Activated naive CD4-positive, alpha-beta T cell treated with anti-CD3 and anti-CD28 coated beads, Interleukin-2, amount 10 ng/mL, durations not matched to agents 7 days and 5 days (primary cell): ENCODE results near the gene DENND10.
A peak's percentile ranks its signal among the peaks of the same experiment; 100 is the strongest.
"Not testable (repeated sequence)": the region's sequence is repeated elsewhere in the genome, so short reads cannot be mapped to it uniquely, and the experiment has no call there.

Experiments
- CTCF ChIA-PET: fragments of 350-600 bp; sonication (Branson Sonifier 250); formaldehyde crosslinking; loops from one replicate; lab custom pipeline; 2021; ENCODE audit warnings: antibody characterized with exemption; lab: Charles Lee
- DNase-seq: peaks from one replicate; pipeline ENCODE4 v3.0.0-alpha.2; 2020
- H3K27ac Mint-ChIP-seq: one replicate; pipeline ENCODE4 v1.8.0; 2021; ENCODE audit warnings: mild to moderate bottlenecking, moderate library complexity, mixed read lengths
- H3K27me3 Mint-ChIP-seq: one replicate; pipeline ENCODE4 v1.8.0; 2021; ENCODE audit warnings: mild to moderate bottlenecking, mixed read lengths
- H3K36me3 Mint-ChIP-seq: one replicate; pipeline ENCODE4 v1.8.0; 2021; ENCODE audit warnings: mixed read lengths
- H3K4me1 Mint-ChIP-seq: one replicate; pipeline ENCODE4 v1.8.0; 2021; ENCODE audit warnings: mixed read lengths
- H3K4me3 Mint-ChIP-seq: one replicate; pipeline ENCODE4 v1.8.0; 2021; ENCODE audit warnings: mild to moderate bottlenecking, moderate library complexity, mixed read lengths
- H3K9me3 Mint-ChIP-seq: one replicate; pipeline ENCODE4 v1.8.0; 2021; ENCODE audit warnings: mixed read lengths

The DENND10 gene

DNA sequence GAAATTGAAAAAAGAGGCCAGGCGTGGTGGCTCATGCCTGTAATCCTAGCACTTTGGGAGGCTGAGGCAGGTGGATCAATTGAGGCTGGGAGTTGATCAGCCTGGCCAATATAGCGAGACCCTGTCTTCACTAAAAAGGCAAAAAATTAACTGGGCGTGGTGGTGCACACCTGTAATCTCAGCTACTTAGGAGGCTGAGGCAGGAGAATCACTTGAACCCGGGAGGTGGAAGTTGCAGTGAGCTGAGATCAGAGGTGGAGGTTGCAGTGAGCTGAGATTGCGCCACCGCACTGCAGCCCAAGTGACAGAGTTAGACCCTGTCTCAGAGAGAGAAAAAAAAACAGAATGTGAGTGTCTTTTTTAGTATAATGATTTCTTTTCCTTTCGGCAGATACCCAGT is 2.0 kb downstream of the DENND10 start:
- H3K9me3 Mint-ChIP-seq, CTCF ChIA-PET, H3K27ac Mint-ChIP-seq, DNase-seq: not testable (repeated sequence)
- Mint-ChIP-seq H3K36me3 (peaks cover 17% of the 10 kb centered on the region), H3K27me3 (peaks cover 19% of the 10 kb centered on the region), H3K4me1 (peaks cover 36% of the 10 kb centered on the region), H3K4me3 (peak overlapping the region; percentile 78)

GRCh38 chr10:119107106-119107505 is 3.2 kb downstream of the DENND10 start:
- H3K4me3 Mint-ChIP-seq, DNase-seq, CTCF ChIA-PET, H3K27me3 Mint-ChIP-seq, H3K27ac Mint-ChIP-seq, H3K9me3 Mint-ChIP-seq: not testable (repeated sequence)
- Mint-ChIP-seq H3K4me1 (peaks cover 31% of the 10 kb centered on the region), H3K36me3 (peaks cover 23% of the 10 kb centered on the region)

- DNase-seq, H3K27me3 Mint-ChIP-seq, H3K9me3 Mint-ChIP-seq, CTCF ChIA-PET, H3K4me3 Mint-ChIP-seq: not testable (repeated sequence)
- Mint-ChIP-seq H3K4me1 (peaks cover 27% of the 10 kb centered on the region), H3K27ac (peak overlapping the region; percentile 19), H3K36me3 (peaks cover 24% of the 10 kb centered on the region)
Observed at GRCh38 chr10:119107771-119108170, 3.9 kb downstream of the DENND10 start.

GRCh38 chr10:119112056-119112455 is 8.1 kb downstream of the DENND10 start:
- Mint-ChIP-seq H3K27ac (no peak overlapping the region), H3K36me3 (peaks cover 46% of the 10 kb centered on the region), H3K4me1 (peaks cover 18% of the 10 kb centered on the region), H3K4me3 (no peak overlapping the region), H3K9me3 (no peaks in the 10 kb centered on the region), H3K27me3 (no peaks in the 10 kb centered on the region)
- CTCF ChIA-PET: no interaction called here
- no peak for DNase-seq

- H3K9me3 Mint-ChIP-seq: no peaks in the 10 kb centered on the region
- no peak for DNase-seq
- H3K27ac Mint-ChIP-seq: peak overlapping the region; percentile 67
- peaks cover 12% of the 10 kb centered on the region for H3K4me1 Mint-ChIP-seq
- CTCF ChIA-PET: interaction anchor here (0.7 kb wide), 1 partner anchor 17 kb away, joined by 3 read pairs; no protein-coding TSS in a partner anchor
- no peaks in the 10 kb centered on the region for H3K27me3 Mint-ChIP-seq
- H3K4me3 Mint-ChIP-seq: no peak overlapping the region
- peaks cover 47% of the 10 kb centered on the region for H3K36me3 Mint-ChIP-seq
Observed at GRCh38 chr10:119113751-119114732, 10.1 kb downstream of the DENND10 start.

DNA sequence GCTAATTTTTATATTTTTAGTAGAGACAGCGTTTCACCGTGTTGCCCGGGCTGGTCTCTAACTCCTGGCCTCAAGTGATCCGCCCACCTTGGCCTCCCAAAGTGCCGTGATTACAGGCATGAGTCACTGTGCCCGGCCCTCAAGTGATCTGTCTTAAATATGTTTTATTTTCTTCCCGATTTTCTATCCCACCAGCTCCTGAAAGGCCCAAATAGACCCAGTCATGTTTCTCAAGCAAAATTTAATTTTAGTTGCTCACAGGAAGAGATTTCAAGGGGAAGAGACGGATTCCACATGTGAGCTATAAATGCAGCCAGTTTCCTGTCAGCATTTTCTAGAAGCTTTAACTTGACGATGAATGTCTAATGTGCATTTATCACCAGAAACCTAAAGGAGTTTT is 12.0 kb downstream of the DENND10 start:
- H3K27ac Mint-ChIP-seq: no peak overlapping the region
- no peaks in the 10 kb centered on the region for H3K27me3 Mint-ChIP-seq
- H3K4me3 Mint-ChIP-seq: no peak overlapping the region
- peaks cover 23% of the 10 kb centered on the region for H3K4me1 Mint-ChIP-seq
- no peak for DNase-seq
- no peaks in the 10 kb centered on the region for H3K9me3 Mint-ChIP-seq
- CTCF ChIA-PET: no interaction called here
- peaks cover 50% of the 10 kb centered on the region for H3K36me3 Mint-ChIP-seq

DNA sequence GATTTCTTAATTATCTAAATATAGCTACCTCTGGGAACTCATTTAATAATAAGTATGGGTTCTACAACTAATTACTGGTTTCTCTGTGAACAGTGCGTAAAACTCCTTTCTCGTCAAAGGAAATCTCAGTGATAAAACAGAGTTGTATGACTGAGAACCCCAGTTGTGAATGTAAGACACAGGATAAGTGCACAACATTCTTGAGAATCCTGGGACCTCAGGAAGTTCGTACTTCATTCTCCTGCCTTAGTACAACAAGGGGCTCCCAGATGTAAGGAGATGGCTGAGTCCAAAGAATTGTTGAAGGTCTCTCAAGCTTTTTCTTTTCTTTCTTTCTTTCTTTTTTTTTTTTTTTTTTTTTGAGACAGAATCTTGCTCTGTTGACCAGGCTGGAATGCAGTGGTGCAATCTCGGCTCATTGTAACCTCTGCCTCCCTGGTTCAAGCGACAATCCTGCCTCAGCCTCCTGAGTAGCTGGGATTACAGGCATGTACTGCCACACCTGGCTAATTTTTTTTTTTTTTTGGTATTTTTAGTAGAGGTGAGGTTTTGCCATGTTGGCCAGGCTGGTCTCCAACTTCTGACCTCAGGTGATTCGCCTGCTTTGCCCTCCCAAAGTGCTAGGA is 12.5 kb downstream of the DENND10 start:
- DNase-seq: no peak
- H3K4me3 Mint-ChIP-seq: no peak overlapping the region
- H3K36me3 Mint-ChIP-seq: peaks cover 51% of the 10 kb centered on the region
- no peaks in the 10 kb centered on the region for H3K27me3 Mint-ChIP-seq
- H3K9me3 Mint-ChIP-seq: no peaks in the 10 kb centered on the region
- CTCF ChIA-PET: no interaction called here
- H3K27ac Mint-ChIP-seq: no peak overlapping the region
- peaks cover 23% of the 10 kb centered on the region for H3K4me1 Mint-ChIP-seq

DNA sequence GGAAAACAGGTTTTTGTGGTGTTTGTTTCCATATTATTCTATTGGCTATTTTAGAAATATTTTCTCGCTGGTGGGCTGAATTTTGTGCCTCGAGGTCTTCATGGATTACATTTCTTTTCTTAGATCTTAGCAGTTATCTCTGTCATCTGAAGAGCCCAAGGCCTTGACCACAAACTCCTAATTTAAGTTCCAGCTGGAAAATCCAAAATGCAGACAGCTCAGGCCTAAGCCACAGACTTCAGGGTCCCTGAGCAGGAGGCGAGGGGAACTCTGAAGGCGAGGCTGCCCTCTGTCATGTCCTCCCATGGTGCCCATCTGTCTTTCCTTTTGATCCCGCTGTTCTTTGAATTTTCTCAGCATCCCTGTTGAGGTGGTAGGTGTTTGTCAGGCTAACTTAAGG is 14.3 kb downstream of the DENND10 start:
- H3K27me3 Mint-ChIP-seq: no peaks in the 10 kb centered on the region
- H3K27ac Mint-ChIP-seq: no peak overlapping the region
- CTCF ChIA-PET: no interaction called here
- no peak for DNase-seq
- peaks cover 23% of the 10 kb centered on the region for H3K4me1 Mint-ChIP-seq
- H3K9me3 Mint-ChIP-seq: no peaks in the 10 kb centered on the region
- peaks cover 60% of the 10 kb centered on the region for H3K36me3 Mint-ChIP-seq
- H3K4me3 Mint-ChIP-seq: no peak overlapping the region

GRCh38 chr10:119119400-119119799 is 15.5 kb downstream of the DENND10 start:
- H3K36me3 Mint-ChIP-seq: peaks cover 50% of the 10 kb centered on the region
- H3K4me3 Mint-ChIP-seq: no peak overlapping the region
- H3K4me1 Mint-ChIP-seq: peaks cover 14% of the 10 kb centered on the region
- no peaks in the 10 kb centered on the region for H3K9me3 Mint-ChIP-seq
- no peak overlapping the region for H3K27ac Mint-ChIP-seq
- CTCF ChIA-PET: no interaction called here
- no peak for DNase-seq
- no peaks in the 10 kb centered on the region for H3K27me3 Mint-ChIP-seq

- Mint-ChIP-seq H3K36me3 (peaks cover 45% of the 10 kb centered on the region), H3K27ac (peak overlapping the region; percentile 49), H3K9me3 (no peaks in the 10 kb centered on the region), H3K27me3 (no peaks in the 10 kb centered on the region), H3K4me3 (no peak overlapping the region), H3K4me1 (peaks cover 11% of the 10 kb centered on the region)
- CTCF ChIA-PET: interaction anchor here (1.0 kb wide), 1 partner anchor 11 kb away, joined by 5 read pairs; no protein-coding TSS in a partner anchor
- no peak for DNase-seq
Observed at GRCh38 chr10:119120413-119120867, 16.5 kb downstream of the DENND10 start.

- Mint-ChIP-seq H3K9me3 (no peaks in the 10 kb centered on the region), H3K4me3 (no peak overlapping the region), H3K36me3 (peaks cover 46% of the 10 kb centered on the region), H3K27me3 (no peaks in the 10 kb centered on the region), H3K27ac (peak overlapping the region; percentile 33), H3K4me1 (peaks cover 11% of the 10 kb centered on the region)
- CTCF ChIA-PET: interaction anchor here (1.0 kb wide), 1 partner anchor 10 kb away, joined by 5 read pairs; no protein-coding TSS in a partner anchor
- no peak for DNase-seq
Observed at GRCh38 chr10:119120875-119121274, 17.0 kb downstream of the DENND10 start.

- Mint-ChIP-seq H3K27ac (no peak overlapping the region), H3K36me3 (peaks cover 58% of the 10 kb centered on the region), H3K27me3 (no peaks in the 10 kb centered on the region), H3K9me3 (no peaks in the 10 kb centered on the region), H3K4me3 (no peak overlapping the region), H3K4me1 (peaks cover 17% of the 10 kb centered on the region)
- CTCF ChIA-PET: no interaction called here
- DNase-seq: no peak
Observed at GRCh38 chr10:119125942-119126341, 22.0 kb downstream of the DENND10 start.

GRCh38 chr10:119129721-119130120 is 25.8 kb downstream of the DENND10 start:
- Mint-ChIP-seq H3K27ac (peak overlapping the region; percentile 55), H3K36me3 (peaks cover 67% of the 10 kb centered on the region), H3K9me3 (no peaks in the 10 kb centered on the region), H3K4me1 (peaks cover 53% of the 10 kb centered on the region), H3K4me3 (no peak overlapping the region), H3K27me3 (no peaks in the 10 kb centered on the region)
- DNase-seq: no peak
- CTCF ChIA-PET: no interaction called here

GRCh38 chr10:119131512-119132240 is 27.8 kb downstream of the DENND10 start:
- Mint-ChIP-seq H3K36me3 (peaks cover 66% of the 10 kb centered on the region), H3K9me3 (no peaks in the 10 kb centered on the region), H3K4me3 (peak overlapping the region; percentile 79), H3K27ac (peak overlapping the region; percentile 99), H3K27me3 (no peaks in the 10 kb centered on the region), H3K4me1 (peaks cover 63% of the 10 kb centered on the region)
- peak; percentile 65 for DNase-seq
- CTCF ChIA-PET: interaction anchor here (0.8 to 2.3 kb wide), 8 partner anchors 11 to 78 kb away, joined by 3 to 7 read pairs (median 4); no protein-coding TSS in a partner anchor
